SK-N-SH treated with all-trans-retinoic acid at 6 μM for 48 hours (cell line): ENCODE data around the gene PLCB1.

Source experiments
- ATAC-seq: fragments of 200-7000 bp; cut with Tn5 transposase; 3 replicates; pipeline ENCODE4 v1.9.1; 2020; ENCODE audit warnings: mild to moderate bottlenecking, moderate library complexity
- ARNTL ChIP-seq: fragments of 450-650 bp; formaldehyde crosslinking; IDR thresholded peaks from 2 replicates; pipeline ENCODE4 v1.5.0; 2020; ENCODE audit warnings: low read depth, mild to moderate bottlenecking, moderate library complexity, borderline replicate concordance
- BACH2 ChIP-seq: fragments of 250-450 bp; sonication (Bioruptor Pico); IDR thresholded peaks from 2 replicates; pipeline ENCODE4 v1.9.0; 2021; ENCODE audit warnings: mild to moderate bottlenecking, borderline replicate concordance
- CSDC2 ChIP-seq: fragments of 250-450 bp; sonication (Bioruptor Pico); IDR thresholded peaks from 2 replicates; pipeline ENCODE4 v1.5.0; 2020; ENCODE audit warnings: mild to moderate bottlenecking, moderate library complexity
- ESRRG ChIP-seq: fragments of 250-450 bp; sonication (Bioruptor Pico); IDR thresholded peaks from 2 replicates; pipeline ENCODE4 v1.6.1; 2021; ENCODE audit warnings: mild to moderate bottlenecking
- GLIS3 ChIP-seq: fragments of 250-450 bp; sonication (Bioruptor Pico); IDR thresholded peaks from 2 replicates; pipeline ENCODE4 v1.5.0; 2020; ENCODE audit warnings: mild to moderate bottlenecking, moderate library complexity
- ISL1 ChIP-seq: fragments of 250-450 bp; sonication (Bioruptor Pico); IDR thresholded peaks from 2 replicates; pipeline ENCODE4 v2.1.2; 2022; ENCODE audit warnings: mild to moderate bottlenecking, moderate library complexity
- OSR1 ChIP-seq: fragments of 250-450 bp; sonication (Bioruptor Pico); IDR thresholded peaks from 2 replicates; pipeline ENCODE4 v1.8.0; 2022; ENCODE audit warnings: moderate library complexity, mild to moderate bottlenecking, inconsistent platforms
- PPARA ChIP-seq: fragments of 250-450 bp; sonication (Bioruptor Pico); IDR thresholded peaks from 2 replicates; pipeline ENCODE4 v1.5.0; 2020; ENCODE audit warnings: mild to moderate bottlenecking, borderline replicate concordance
- RARB ChIP-seq: fragments of 250-450 bp; sonication (Bioruptor Pico); IDR thresholded peaks from 2 replicates; pipeline ENCODE4 v1.8.0; 2021; ENCODE audit warnings: mild to moderate bottlenecking, moderate library complexity
- SNAI2 ChIP-seq: fragments of 250-450 bp; sonication (Bioruptor Pico); IDR thresholded peaks from 2 replicates; pipeline ENCODE4 v1.5.0; 2020; ENCODE audit warnings: mild to moderate bottlenecking, moderate library complexity
- TCF4 ChIP-seq: fragments of 250-450 bp; sonication (Bioruptor Pico); IDR thresholded peaks from 2 replicates; pipeline ENCODE4 v1.8.0; 2021; ENCODE audit warnings: mild to moderate bottlenecking, moderate library complexity, borderline replicate concordance
- TOX ChIP-seq: fragments of 250-450 bp; sonication (Bioruptor Pico); IDR thresholded peaks from 2 replicates; pipeline ENCODE4 v1.8.0; 2021; ENCODE audit warnings: mild to moderate bottlenecking, moderate library complexity, borderline replicate concordance
- ZC3H10 ChIP-seq: fragments of 250-450 bp; sonication (Bioruptor Pico); IDR thresholded peaks from 2 replicates; pipeline ENCODE4 v1.5.1; 2021; ENCODE audit warnings: mild to moderate bottlenecking, moderate library complexity
- ZFP3 ChIP-seq: fragments of 250-450 bp; sonication (Bioruptor Pico); IDR thresholded peaks from 2 replicates; pipeline ENCODE4 v1.5.0; 2020; ENCODE audit warnings: mild to moderate bottlenecking, moderate library complexity
- ZFP30 ChIP-seq: fragments of 450-650 bp; formaldehyde crosslinking; IDR thresholded peaks from 2 replicates; pipeline ENCODE4 v1.5.0; 2022; ENCODE audit warnings: mild to moderate bottlenecking, moderate library complexity
- ZNF565 ChIP-seq: fragments of 450-650 bp; formaldehyde crosslinking; conservative IDR thresholded peaks from 2 replicates; pipeline ENCODE4 v1.5.0; 2020; ENCODE audit warnings: low read depth, mild to moderate bottlenecking, moderate library complexity
- ZNF70 ChIP-seq: fragments of 450-650 bp; formaldehyde crosslinking; IDR thresholded peaks from 2 replicates; pipeline ENCODE4 v1.5.0; 2020; ENCODE audit warnings: mild to moderate bottlenecking, moderate library complexity
- ZNF8 ChIP-seq: fragments of 450-650 bp; formaldehyde crosslinking; IDR thresholded peaks from 2 replicates; pipeline ENCODE4 v1.5.0; 2020; ENCODE audit warnings: mild to moderate bottlenecking, moderate library complexity
- TF ChIP-seq, protein P1 (sequence below): fragments of 250-450 bp; sonication (Bioruptor Pico); IDR thresholded peaks from 2 replicates; pipeline ENCODE4 v1.5.0; 2020; ENCODE audit warnings: mild to moderate bottlenecking, moderate library complexity
- TF ChIP-seq, protein P2 (sequence below): fragments of 250-450 bp; sonication (Bioruptor Pico); IDR thresholded peaks from 2 replicates; pipeline ENCODE4 v1.5.1; 2020; ENCODE audit warnings: low read depth, mild to moderate bottlenecking, moderate library complexity
- TF ChIP-seq, protein P3 (sequence below): fragments of 250-450 bp; sonication (Bioruptor Pico); IDR thresholded peaks from 2 replicates; pipeline ENCODE4 v1.8.0; 2020; ENCODE audit warnings: mild to moderate bottlenecking, moderate library complexity, borderline replicate concordance

Gene PLCB1

DNA sequence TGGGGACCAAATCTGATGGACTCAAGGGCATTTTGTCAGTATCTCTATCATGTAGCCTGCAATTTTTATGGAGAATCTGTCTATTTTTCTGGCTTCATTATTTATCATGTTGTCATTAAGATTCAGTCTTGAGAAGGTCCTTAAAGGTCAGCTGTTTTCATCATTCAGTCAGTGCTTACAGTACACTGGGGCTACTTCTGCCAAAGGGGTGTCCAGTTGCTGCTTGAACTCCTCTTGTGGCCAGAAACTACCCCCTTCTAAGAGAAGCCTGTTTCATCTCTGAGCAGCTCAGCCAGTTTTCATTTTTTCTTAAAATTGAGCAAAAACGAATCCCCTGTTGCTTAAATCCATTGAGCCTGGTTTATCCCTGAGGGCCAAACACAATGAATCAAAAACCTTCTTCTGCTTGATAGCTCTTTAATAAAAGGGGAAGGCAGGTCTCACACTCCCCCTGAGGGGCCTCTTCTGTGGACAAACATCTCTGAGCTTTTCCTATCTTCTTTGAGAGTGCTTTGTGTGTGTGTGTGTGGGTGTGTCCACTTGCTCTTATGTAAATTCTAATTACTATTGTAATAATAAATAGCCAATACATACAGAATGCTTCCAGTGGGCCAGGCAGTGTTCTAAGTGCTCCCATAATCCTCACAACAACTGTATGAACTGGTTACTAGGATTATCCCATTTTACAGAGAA lies 172.2 kb downstream of the PLCB1 start (continued):
- TF ChIP-seq, protein P1, sequence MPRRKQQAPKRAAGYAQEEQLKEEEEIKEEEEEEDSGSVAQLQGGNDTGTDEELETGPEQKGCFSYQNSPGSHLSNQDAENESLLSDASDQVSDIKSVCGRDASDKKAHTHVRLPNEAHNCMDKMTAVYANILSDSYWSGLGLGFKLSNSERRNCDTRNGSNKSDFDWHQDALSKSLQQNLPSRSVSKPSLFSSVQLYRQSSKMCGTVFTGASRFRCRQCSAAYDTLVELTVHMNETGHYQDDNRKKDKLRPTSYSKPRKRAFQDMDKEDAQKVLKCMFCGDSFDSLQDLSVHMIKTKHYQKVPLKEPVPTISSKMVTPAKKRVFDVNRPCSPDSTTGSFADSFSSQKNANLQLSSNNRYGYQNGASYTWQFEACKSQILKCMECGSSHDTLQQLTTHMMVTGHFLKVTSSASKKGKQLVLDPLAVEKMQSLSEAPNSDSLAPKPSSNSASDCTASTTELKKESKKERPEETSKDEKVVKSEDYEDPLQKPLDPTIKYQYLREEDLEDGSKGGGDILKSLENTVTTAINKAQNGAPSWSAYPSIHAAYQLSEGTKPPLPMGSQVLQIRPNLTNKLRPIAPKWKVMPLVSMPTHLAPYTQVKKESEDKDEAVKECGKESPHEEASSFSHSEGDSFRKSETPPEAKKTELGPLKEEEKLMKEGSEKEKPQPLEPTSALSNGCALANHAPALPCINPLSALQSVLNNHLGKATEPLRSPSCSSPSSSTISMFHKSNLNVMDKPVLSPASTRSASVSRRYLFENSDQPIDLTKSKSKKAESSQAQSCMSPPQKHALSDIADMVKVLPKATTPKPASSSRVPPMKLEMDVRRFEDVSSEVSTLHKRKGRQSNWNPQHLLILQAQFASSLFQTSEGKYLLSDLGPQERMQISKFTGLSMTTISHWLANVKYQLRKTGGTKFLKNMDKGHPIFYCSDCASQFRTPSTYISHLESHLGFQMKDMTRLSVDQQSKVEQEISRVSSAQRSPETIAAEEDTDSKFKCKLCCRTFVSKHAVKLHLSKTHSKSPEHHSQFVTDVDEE (CRISPR knock-in tag): no peak
- TF ChIP-seq OSR1 (no peak), ZNF70 (CRISPR knock-in tag) (no peak), ZC3H10 (CRISPR knock-in tag) (no peak), SNAI2 (CRISPR knock-in tag) (no peak)
- TF ChIP-seq, protein P2, sequence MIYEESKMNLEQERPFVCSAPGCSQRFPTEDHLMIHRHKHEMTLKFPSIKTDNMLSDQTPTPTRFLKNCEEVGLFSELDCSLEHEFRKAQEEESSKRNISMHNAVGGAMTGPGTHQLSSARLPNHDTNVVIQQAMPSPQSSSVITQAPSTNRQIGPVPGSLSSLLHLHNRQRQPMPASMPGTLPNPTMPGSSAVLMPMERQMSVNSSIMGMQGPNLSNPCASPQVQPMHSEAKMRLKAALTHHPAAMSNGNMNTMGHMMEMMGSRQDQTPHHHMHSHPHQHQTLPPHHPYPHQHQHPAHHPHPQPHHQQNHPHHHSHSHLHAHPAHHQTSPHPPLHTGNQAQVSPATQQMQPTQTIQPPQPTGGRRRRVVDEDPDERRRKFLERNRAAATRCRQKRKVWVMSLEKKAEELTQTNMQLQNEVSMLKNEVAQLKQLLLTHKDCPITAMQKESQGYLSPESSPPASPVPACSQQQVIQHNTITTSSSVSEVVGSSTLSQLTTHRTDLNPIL (CRISPR knock-in tag): no peak

DNA sequence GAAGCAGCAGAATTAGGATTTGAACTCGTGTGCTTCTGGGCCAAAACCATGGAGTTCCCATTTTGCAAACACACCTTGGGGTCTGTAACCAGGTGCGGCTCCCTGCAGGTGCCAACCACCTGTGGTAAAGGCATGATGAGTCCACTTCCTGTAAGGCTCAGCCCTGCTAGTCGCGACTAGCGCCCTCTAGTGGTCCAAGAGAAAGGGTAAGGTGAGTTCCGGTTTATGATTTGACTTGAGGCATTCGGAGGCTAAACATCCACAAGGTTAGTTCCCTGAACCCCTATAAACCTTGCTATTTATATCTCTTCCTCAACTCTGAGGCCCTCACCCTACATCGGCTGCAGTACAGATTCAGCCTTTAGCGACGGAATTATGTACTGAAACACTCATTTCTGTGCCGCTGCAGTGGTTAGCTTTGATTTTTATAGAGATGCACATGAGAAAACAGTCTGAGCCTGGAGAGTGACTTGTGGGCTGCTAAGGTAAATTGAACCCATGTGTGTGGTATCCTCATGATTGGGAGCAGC lies 173.4 kb downstream of the PLCB1 start:
- peak; percentile 43 for ATAC-seq
- TF ChIP-seq TCF4 (CRISPR knock-in tag) (no peak), BACH2 (CRISPR knock-in tag) (no peak), ARNTL (CRISPR knock-in tag) (no peak), ESRRG (CRISPR knock-in tag) (no peak), GLIS3 (CRISPR knock-in tag) (no peak)
- TF ChIP-seq, protein P1 (CRISPR knock-in tag): no peak

DNA sequence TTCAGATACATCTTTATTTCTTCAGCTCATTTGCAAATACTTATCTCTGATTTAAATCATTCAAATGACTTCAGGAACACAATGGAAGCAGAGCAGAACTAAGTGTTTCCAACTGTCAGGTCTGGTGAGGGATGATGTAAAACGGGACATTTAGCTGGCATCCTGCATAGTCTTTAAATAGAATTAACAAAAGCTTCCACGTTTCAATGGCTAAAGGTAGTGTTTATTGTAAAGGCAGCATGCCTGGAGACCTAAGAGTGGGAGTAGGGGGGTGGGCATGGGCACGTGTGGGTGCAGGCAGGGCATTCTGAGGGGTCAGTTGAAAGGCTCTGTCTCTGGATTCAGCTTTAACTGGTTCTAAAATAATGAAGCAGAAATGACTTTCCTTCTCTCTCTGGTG lies 174.9 kb downstream of the PLCB1 start:
- peak; percentile 34; the same call in 1 of the 2 replicates for TF ChIP-seq TCF4 (CRISPR knock-in tag)
- peak; percentile 68 for TF ChIP-seq ISL1 (CRISPR knock-in tag)
- TF ChIP-seq ZNF8 (CRISPR knock-in tag): no peak
- TF ChIP-seq ARNTL (CRISPR knock-in tag): no peak
- no peak for TF ChIP-seq ZFP3 (CRISPR knock-in tag)
- ATAC-seq: peak; percentile 78

DNA sequence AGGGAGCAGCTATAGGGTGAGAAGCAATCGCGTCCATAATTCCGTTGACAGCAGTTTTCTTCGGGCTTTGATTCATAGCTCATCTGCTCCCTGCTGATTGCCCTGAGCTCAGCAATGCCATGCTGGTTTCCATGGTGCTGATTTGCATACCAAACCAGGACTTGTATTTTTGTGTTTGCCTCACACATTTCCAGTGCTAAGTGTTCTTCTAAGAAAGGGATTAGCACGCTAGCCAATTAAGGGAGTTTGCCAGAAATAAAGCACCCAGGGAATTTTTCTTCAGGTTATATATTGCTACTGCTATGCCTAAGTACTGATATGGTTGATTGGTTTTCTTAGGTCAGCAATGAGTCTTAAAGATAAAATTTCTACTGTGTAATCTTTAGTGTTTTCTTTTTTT lies 177.6 kb downstream of the PLCB1 start:
- TF ChIP-seq BACH2 (CRISPR knock-in tag) (no peak), OSR1 (no peak), ZFP3 (CRISPR knock-in tag) (no peak), RARB (CRISPR knock-in tag) (no peak), GLIS3 (CRISPR knock-in tag) (no peak), ZNF70 (CRISPR knock-in tag) (no peak), TOX (no peak), ESRRG (CRISPR knock-in tag) (no peak), ZC3H10 (CRISPR knock-in tag) (no peak), ZFP30 (no peak), ISL1 (CRISPR knock-in tag) (no peak), ARNTL (CRISPR knock-in tag) (no peak), PPARA (CRISPR knock-in tag) (no peak), CSDC2 (no peak), ZNF565 (CRISPR knock-in tag) (no peak), ZNF8 (CRISPR knock-in tag) (no peak)
- TF ChIP-seq, protein P1 (CRISPR knock-in tag): no peak
- TF ChIP-seq, protein P3, sequence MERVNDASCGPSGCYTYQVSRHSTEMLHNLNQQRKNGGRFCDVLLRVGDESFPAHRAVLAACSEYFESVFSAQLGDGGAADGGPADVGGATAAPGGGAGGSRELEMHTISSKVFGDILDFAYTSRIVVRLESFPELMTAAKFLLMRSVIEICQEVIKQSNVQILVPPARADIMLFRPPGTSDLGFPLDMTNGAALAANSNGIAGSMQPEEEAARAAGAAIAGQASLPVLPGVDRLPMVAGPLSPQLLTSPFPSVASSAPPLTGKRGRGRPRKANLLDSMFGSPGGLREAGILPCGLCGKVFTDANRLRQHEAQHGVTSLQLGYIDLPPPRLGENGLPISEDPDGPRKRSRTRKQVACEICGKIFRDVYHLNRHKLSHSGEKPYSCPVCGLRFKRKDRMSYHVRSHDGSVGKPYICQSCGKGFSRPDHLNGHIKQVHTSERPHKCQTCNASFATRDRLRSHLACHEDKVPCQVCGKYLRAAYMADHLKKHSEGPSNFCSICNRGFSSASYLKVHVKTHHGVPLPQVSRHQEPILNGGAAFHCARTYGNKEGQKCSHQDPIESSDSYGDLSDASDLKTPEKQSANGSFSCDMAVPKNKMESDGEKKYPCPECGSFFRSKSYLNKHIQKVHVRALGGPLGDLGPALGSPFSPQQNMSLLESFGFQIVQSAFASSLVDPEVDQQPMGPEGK (CRISPR knock-in tag): no peak

More for the DNA sequence above, 177.6 kb downstream of the PLCB1 start:
- no peak for ATAC-seq
